Neuronal stem cell (in vitro differentiated cells): Measurements from ENCODE around the gene NEB.
"Not testable (repeated sequence)": the region's sequence is repeated elsewhere in the genome, so short reads cannot be mapped to it uniquely, and the experiment has no call there.

Source experiments
- DNase-seq: peaks from one replicate; pipeline ENCODE4 v3.0.0-alpha.2; 2013; ENCODE audit warnings: low spot score
- H2AFZ ChIP-seq: one replicate; pipeline ENCODE4 v1.6.1; 2013; ENCODE audit warnings: mild to moderate bottlenecking, low read length, inconsistent platforms
- H2AK5ac ChIP-seq: 2 replicates; pipeline ENCODE4 v1.6.1; 2013; ENCODE audit warnings: low read depth, mild to moderate bottlenecking, inconsistent platforms, low read length, moderate library complexity, mixed read lengths
- H2BK120ac ChIP-seq: 2 replicates; pipeline ENCODE4 v1.6.1; 2013; ENCODE audit warnings: low read depth, mild to moderate bottlenecking, inconsistent platforms, low read length, moderate library complexity, mixed read lengths
- H2BK12ac ChIP-seq: one replicate; pipeline ENCODE4 v1.6.1; 2013; ENCODE audit warnings: low read length, inconsistent platforms
- H2BK15ac ChIP-seq: 2 replicates; pipeline ENCODE4 v1.6.1; 2013; ENCODE audit warnings: mild to moderate bottlenecking, low read length, inconsistent platforms, mixed read lengths
- H2BK5ac ChIP-seq: one replicate; pipeline ENCODE4 v1.6.1; 2013; ENCODE audit warnings: inconsistent platforms, mild to moderate bottlenecking, low read length, moderate library complexity
- H3K14ac ChIP-seq: one replicate; pipeline ENCODE4 v1.6.1; 2013; ENCODE audit warnings: low read length, inconsistent platforms
- H3K18ac ChIP-seq: 2 replicates; pipeline ENCODE4 v1.6.1; 2013; ENCODE audit warnings: low read length, inconsistent platforms
- H3K23ac ChIP-seq: 2 replicates; pipeline ENCODE4 v1.6.1; 2013; ENCODE audit warnings: low read depth, mild to moderate bottlenecking, mixed read lengths, low read length, inconsistent platforms; ENCODE audit not compliant: poor library complexity
- H3K27ac ChIP-seq: replicated peaks from 3 replicates; pipeline ENCODE4 v1.5.1; 2013; ENCODE audit warnings: low read length, inconsistent platforms
- H3K27me3 ChIP-seq, 3 experiments: 2 replicates each; pipeline ENCODE4 v1.6.1; 2013; ENCODE audit warnings: low read length in 3 of 3, mild to moderate bottlenecking in 2 of 3, inconsistent platforms in 1 of 3, low read depth in 1 of 3, mixed read lengths in 1 of 3, moderate library complexity in 1 of 3; ENCODE audit not compliant: control insufficient read depth in 3 of 3, insufficient read depth in 3 of 3
- H3K36me3 ChIP-seq, 2 donors: replicated peaks in 1 of 2; 2 replicates each; pipeline ENCODE4 v1.6.1; 2013; ENCODE audit warnings: low read length in 2 of 2; ENCODE audit not compliant: control insufficient read depth in 2 of 2, insufficient read depth in 2 of 2
- H3K4ac ChIP-seq: 2 replicates; pipeline ENCODE4 v1.6.1; 2013; ENCODE audit warnings: inconsistent platforms, mild to moderate bottlenecking, low read length, moderate library complexity
- H3K4me1 ChIP-seq, 2 donors: 1 replicate in 1 of 2; 2 replicates in 1 of 2; pipeline ENCODE4 v1.6.1; 2013; ENCODE audit warnings: low read length in 2 of 2, low read depth in 1 of 2; ENCODE audit not compliant: control insufficient read depth in 2 of 2, insufficient read depth in 1 of 2
- H3K4me2 ChIP-seq: one replicate; pipeline ENCODE4 v1.6.1; 2013; ENCODE audit warnings: mild to moderate bottlenecking, low read length, inconsistent platforms; ENCODE audit not compliant: insufficient read depth, poor library complexity, severe bottlenecking
- H3K4me3 ChIP-seq, 2 donors: 2 replicates each; pipeline ENCODE4 v1.5.1; 2013; ENCODE audit warnings: low read length in 2 of 2, mild to moderate bottlenecking in 2 of 2, inconsistent platforms in 1 of 2, moderate library complexity in 1 of 2
- H3K79me1 ChIP-seq: one replicate; pipeline ENCODE4 v1.6.1; 2013; ENCODE audit warnings: low read depth, mild to moderate bottlenecking, inconsistent platforms, low read length, moderate library complexity
- H3K9ac ChIP-seq: one replicate; pipeline ENCODE4 v1.6.1; 2013; ENCODE audit warnings: mild to moderate bottlenecking, low read depth, low read length, inconsistent platforms; ENCODE audit not compliant: poor library complexity
- H3K9me3 ChIP-seq, 2 donors: replicated peaks in 1 of 2; 2 replicates each; pipeline versions ENCODE3 to v1.6.1; 2013; ENCODE audit warnings: low read length in 2 of 2, mild to moderate bottlenecking in 2 of 2, inconsistent platforms in 1 of 2, low read depth in 1 of 2, mixed read lengths in 1 of 2, moderate library complexity in 1 of 2; ENCODE audit not compliant: control insufficient read depth in 2 of 2, insufficient read depth in 1 of 2
- H4K8ac ChIP-seq: one replicate; pipeline ENCODE4 v1.6.1; 2013; ENCODE audit warnings: low read depth, mild to moderate bottlenecking, inconsistent platforms, low read length, moderate library complexity
- H4K91ac ChIP-seq: one replicate; pipeline ENCODE4 v1.6.1; 2013; ENCODE audit warnings: low read length, low read depth, mild to moderate bottlenecking, inconsistent platforms; ENCODE audit not compliant: poor library complexity
- WGBS, 2 donors: extraction: QIAGEN DNeasy Blood & Tissue Kit; methylation state at CpG; one replicate each; pipeline ENCODE4 v1.1.7; 2013; ENCODE audit warnings: missing lambda C conversion rate in 2 of 2, mixed read lengths in 1 of 2; ENCODE audit not compliant: insufficient read length in 2 of 2, insufficient replicate concordance in 1 of 2; ENCODE audit errors: extremely low coverage in 2 of 2; 5-methylcytosine and 5-hydroxymethylcytosine counted together

Gene NEB

DNA sequence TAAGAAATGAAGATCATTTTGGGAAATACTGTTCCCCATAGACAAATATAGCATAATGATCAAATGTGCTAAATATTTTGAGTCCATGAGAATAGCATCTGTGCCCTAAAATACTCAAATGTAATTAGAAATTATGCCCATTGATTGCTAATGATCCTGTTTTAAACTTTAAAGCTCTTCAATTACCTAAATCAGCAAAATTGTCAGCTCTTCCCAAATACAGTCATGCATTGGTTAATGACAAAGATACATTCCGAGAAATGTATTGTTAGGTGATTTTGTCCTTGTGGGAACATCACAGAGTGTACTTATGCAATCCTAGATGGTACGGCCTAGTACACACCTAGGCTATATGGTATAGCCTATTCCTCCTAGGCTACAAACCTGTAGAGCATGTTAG, 89.7 kb downstream of the NEB start:
- no peaks in the 10 kb centered on the region for H3K79me1 ChIP-seq
- no peak overlapping the region for H2AFZ ChIP-seq
- H3K4me1 ChIP-seq: no peaks in the 10 kb centered on the region
- no peak overlapping the region for H2AK5ac ChIP-seq
- H2BK120ac ChIP-seq: no peak overlapping the region
- H4K91ac ChIP-seq: no peak overlapping the region
- H3K9me3 ChIP-seq: no peaks in the 10 kb centered on the region
- H2BK15ac ChIP-seq: no peak overlapping the region
- H3K14ac ChIP-seq: no peak overlapping the region
- DNase-seq: no peak
- H3K18ac ChIP-seq: no peak overlapping the region
- H3K27me3 ChIP-seq: no peaks in the 10 kb centered on the region
- no peak overlapping the region for H3K4me3 ChIP-seq
- no peak overlapping the region for H3K4ac ChIP-seq
- no peak overlapping the region for H3K9ac ChIP-seq
- H3K36me3 ChIP-seq: no peaks in the 10 kb centered on the region
- no peak overlapping the region for H2BK5ac ChIP-seq
- WGBS, 2 donors: no CpG with 5 or more reads among the region's 2 CpGs
- H3K27ac ChIP-seq: no peak overlapping the region
- no peak overlapping the region for H3K4me2 ChIP-seq
- no peak overlapping the region for H4K8ac ChIP-seq
- no peak overlapping the region for H2BK12ac ChIP-seq
- no peak overlapping the region for H3K23ac ChIP-seq

DNA sequence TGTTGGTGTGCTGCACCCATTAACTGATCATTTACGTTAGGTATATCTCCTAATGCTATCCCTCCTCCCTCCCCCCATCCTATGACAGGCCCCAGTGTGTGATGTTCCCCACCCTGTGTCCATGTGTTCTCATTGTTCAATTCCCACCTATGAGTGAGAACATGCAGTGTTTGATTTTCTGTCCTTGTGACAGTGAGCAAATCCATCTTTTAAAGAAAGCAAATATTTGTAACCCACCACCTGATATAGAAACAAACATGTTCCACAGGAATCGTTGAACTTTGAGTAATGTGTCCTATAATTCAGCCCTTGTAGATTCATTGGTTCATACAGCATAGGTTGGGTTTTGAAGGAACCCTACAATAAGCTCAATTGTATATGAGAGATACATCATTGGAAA, 92.4 kb downstream of the NEB start:
- H3K23ac ChIP-seq, H3K36me3 ChIP-seq, H3K27me3 ChIP-seq, H3K27ac ChIP-seq, H2AFZ ChIP-seq, H3K9ac ChIP-seq, H2BK120ac ChIP-seq, H2AK5ac ChIP-seq, H3K14ac ChIP-seq, H3K4me2 ChIP-seq, H3K4me1 ChIP-seq, H2BK12ac ChIP-seq, H4K91ac ChIP-seq, H4K8ac ChIP-seq, H3K9me3 ChIP-seq, H3K4me3 ChIP-seq, H2BK15ac ChIP-seq, H3K4ac ChIP-seq, H2BK5ac ChIP-seq, H3K18ac ChIP-seq, H3K79me1 ChIP-seq, DNase-seq: not testable (repeated sequence)
- no CpG with 5 or more reads among the region's 2 CpGs for WGBS, 2 donors

- H2BK12ac ChIP-seq: no peak overlapping the region
- H3K4me1 ChIP-seq: peaks cover 0 to 2% of the 10 kb centered on the region in 2 donors
- H3K27ac ChIP-seq: no peak overlapping the region
- no peak overlapping the region for H2BK120ac ChIP-seq
- H3K4me2 ChIP-seq: no peak overlapping the region
- no peak overlapping the region for H3K14ac ChIP-seq
- H2AK5ac ChIP-seq: no peak overlapping the region
- no peaks in the 10 kb centered on the region for H3K79me1 ChIP-seq
- no peaks in the 10 kb centered on the region for H3K9me3 ChIP-seq
- no peaks in the 10 kb centered on the region for H3K27me3 ChIP-seq
- H3K4ac ChIP-seq: no peak overlapping the region
- no peak overlapping the region for H3K9ac ChIP-seq
- no peak for DNase-seq
- no peak overlapping the region for H3K23ac ChIP-seq
- H3K18ac ChIP-seq: no peak overlapping the region
- H2BK15ac ChIP-seq: no peak overlapping the region
- H4K8ac ChIP-seq: no peak overlapping the region
- no peak overlapping the region for H2BK5ac ChIP-seq
- no CpG with 5 or more reads among the region's 9 CpGs for WGBS, 2 donors
- no peak overlapping the region for H2AFZ ChIP-seq
- no peaks in the 10 kb centered on the region for H3K36me3 ChIP-seq
- no peak overlapping the region for H4K91ac ChIP-seq
- H3K4me3 ChIP-seq: no peak overlapping the region
These were observed 94.2 kb downstream of the NEB start for GRCh38 chr2:151640087-151640486.

- Histone ChIP-seq H3K14ac (no peak overlapping the region), H3K27me3 (no peaks in the 10 kb centered on the region), H3K4me2 (no peak overlapping the region), H2BK12ac (no peak overlapping the region), H3K18ac (no peak overlapping the region), H2BK120ac (no peak overlapping the region), H3K4me1 (peaks cover 0 to 2% of the 10 kb centered on the region in 2 donors), H3K27ac (no peak overlapping the region), H2AK5ac (no peak overlapping the region), H3K4me3 (no peak overlapping the region), H3K23ac (no peak overlapping the region), H3K9ac (no peak overlapping the region), H3K9me3 (no peaks in the 10 kb centered on the region), H3K4ac (no peak overlapping the region), H2BK15ac (no peak overlapping the region), H2AFZ (no peak overlapping the region), H3K36me3 (no peaks in the 10 kb centered on the region), H3K79me1 (no peaks in the 10 kb centered on the region), H2BK5ac (no peak overlapping the region), H4K8ac (no peak overlapping the region), H4K91ac (no peak overlapping the region)
- no CpG with 5 or more reads among the region's 1 CpG for WGBS, 2 donors
- DNase-seq: no peak
These were observed 95.3 kb downstream of the NEB start for GRCh38 chr2:151638990-151639389.
